HTERT RPE-1 (cell line): Measurements from ENCODE around the gene ZNF688.
"Not testable (repeated sequence)": the region's sequence is repeated elsewhere in the genome, so short reads cannot be mapped to it uniquely, and the experiment has no call there.

Source experiments
- in situ Hi-C: fragments of 300-500 bp; cut with MboI; formaldehyde crosslinking; loops from 4 replicates; pipeline ENCODE4 v1.14.3; 2020; ENCODE audit warnings: low sequenced_read_pairs

ZNF688 gene

DNA sequence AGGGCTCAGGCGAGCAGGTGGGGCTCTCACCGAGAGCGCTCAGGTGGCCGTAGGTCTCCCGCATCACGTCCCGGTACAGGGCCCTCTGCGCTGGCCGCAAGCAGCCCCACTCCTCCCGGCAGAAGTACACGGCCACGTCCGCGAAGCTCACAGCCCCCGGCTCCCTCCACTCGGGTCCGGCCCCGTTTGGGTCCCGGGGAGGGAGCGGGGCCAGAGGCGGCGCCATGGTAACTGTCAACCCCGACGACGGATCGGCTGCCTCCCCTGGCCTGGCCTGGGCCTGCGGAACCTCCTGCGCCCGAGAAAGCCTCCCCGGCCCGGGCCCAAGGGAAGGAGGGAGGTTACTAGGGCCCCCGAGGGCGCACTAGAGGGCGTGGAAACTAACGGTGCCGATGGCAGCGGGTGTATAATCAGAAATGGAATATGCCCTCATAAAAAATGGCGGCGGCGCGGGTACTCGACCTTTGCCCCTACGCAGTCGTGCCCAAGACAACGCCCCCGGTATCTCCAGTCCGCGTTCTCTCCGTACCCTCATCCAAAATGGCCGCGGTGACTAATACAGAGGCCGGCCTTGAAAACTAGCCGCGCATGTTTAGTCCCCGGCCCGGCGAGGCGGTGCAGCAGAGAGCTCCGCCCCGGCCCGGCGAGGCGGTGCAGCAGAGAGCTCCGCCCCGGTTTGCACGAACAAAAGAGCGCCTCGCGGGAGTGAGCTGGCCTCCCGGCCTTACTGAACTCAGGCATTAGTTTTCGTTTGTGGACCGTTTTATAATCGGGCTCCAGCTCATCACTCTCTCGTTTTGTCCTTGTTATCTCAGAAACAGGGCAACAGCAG is 13.3 kb downstream of the ZNF688 start, which contains the start of gene ZNF764:
Gene ZNF764 (minus strand): TSS at position 418 of the 832 bp plus-strand sequence. CDS start 192 bp downstream, at position 226.
- in situ Hi-C loops = no loop called here

DNA sequence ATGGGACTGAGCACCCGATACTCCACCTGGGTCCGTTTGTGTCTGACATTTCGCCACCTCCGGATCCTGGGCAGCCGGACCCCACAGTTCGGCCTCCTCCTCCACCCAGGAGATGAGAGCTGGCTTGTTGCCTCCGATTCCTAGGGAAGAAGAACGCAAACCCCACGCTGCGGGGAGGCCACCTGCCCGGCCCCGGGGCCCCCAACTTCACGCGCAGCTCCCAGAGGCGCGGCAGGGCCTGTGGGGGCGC is 13.9 kb downstream of the ZNF688 start:
- in situ Hi-C loops = no loop called here

DNA sequence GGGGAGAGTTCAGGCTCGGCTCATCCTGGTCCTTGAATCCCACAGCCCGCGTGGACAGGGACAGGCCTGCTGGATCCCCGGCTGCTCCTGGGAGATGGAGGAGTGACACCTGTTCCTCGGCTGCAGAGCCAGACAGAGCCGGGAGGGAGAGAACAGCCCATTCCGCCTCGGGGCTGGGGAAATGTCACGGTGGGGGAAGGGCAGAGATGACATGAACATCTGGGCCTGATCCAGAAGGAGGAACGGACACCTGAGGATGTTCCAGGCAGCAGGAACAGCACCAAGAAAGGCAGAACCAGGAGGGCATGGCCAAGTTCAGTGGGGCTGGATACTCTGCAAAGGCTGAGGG is 15.4 kb downstream of the ZNF688 start:
- in situ Hi-C loops = no loop called here

DNA sequence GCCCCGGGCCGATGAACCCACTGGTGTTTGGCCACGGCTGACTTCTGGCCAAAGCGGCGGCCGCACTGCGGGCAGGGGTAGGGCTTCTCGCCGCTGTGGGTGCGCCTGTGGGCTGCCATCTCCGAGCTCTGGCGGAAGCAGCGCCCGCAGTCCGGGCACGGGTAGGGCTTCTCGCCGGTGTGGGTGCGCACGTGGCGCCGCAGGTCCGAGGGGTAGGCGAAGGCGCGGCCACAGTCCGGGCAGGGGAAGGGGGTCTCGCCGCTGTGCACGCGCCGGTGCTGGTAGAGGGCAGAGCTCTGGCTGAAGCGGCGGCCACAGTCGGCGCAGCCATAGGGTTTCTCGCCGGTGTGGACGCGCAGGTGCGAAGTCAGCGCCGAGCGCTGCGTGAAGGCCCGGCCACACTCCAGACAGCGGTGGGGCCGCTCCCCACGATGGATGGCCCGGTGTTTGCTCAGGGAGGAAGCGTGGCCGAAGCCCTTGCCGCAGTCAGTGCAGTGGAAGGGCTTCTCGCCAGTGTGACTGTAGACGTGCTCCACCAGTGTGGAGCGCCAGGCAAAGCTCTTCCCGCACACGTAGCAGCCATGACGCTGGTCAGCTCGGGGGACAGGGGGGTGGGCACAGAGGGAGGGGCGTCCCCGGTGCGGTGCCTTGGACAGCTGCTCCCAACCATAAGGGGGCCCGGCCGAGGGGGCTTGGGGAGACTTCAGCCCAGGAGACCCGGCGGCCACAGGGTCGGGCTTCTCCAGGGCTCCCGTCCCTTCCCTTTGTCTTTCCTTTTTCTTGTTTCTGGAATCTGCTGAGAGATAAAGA is 16.0 kb downstream of the ZNF688 start:
- in situ Hi-C loops = no loop called here

DNA sequence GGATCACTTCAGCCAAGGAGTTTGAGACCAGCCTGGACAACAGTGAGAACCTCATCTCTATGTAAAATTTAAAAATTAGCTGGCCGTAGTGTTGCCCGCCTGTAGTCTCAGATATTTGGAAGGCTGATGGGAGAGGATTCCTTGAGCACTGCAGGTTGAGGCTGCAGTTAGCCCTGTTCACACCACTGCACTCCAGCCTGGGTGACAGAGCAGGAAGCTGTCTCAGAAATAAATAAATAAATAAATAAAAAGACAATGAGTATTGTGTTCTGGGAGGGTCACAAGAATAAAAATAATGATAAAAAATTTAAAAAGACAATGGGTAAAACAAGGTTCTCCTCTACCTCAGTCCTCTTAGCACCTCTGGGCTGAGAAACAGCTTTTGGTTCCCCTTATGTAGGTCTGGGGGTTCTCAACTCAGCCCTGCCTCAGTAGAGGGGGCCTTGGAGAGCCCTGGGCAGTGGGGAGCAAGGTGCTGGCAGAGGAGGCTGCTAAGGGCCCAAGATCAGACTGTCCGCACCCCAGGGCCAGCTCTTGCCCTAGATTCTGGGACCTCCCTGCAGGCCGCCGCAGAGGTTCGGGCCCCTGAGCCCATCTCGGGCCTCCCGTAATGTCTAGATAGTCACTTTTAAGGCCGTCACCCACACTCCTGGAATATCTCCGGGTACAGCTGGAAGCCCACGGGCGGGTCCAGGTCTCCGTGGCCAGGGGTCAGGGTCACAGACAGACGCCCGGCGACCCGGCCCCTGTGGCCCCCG is 16.8 kb downstream of the ZNF688 start:
- in situ Hi-C loops = no loop called here

DNA sequence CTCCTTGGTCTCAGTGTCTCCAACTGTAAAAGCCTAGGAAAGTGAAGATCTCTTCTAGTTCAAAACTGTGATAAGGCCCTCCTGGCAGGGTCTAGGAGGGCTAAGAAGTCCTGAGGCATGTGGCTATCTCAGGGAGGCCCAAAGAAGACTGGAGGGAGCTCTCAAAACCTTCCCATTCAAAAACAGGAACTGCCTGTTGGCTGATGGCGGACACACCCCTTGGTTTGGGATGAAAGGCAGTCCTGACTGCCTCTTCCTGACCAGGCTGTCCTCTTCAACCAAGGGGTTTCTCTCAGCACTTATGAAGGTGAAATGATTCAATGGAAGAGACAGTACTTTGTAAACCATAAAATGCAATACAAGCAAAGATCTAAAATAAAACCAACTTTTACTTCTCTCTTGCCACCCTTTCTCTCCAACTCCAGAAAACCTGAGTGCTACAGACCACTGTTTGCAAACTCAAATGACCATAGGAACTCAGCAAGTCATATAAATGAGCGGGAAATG is 18.1 kb downstream of the ZNF688 start:
- in situ Hi-C loops = no loop called here

DNA sequence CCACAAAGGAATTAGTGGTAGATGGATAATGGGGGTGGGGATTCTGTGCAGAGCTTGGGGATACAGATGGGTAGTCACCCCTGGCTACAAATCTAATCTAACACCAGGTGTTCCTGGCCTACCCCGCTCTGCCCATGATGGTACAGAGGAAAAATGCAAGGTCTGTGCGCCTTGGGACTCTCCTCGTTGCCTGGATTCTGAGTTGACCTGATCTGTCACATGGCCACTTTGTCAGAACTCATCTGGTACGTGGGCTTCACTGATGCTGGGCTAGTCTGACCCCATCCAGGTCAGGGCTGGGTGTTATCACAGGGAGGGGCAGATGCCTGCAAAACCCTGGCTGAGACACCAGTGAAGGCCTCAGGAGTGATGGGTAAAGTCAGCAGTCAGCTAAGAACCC is 18.6 kb downstream of the ZNF688 start:
- in situ Hi-C loops = no loop called here

DNA sequence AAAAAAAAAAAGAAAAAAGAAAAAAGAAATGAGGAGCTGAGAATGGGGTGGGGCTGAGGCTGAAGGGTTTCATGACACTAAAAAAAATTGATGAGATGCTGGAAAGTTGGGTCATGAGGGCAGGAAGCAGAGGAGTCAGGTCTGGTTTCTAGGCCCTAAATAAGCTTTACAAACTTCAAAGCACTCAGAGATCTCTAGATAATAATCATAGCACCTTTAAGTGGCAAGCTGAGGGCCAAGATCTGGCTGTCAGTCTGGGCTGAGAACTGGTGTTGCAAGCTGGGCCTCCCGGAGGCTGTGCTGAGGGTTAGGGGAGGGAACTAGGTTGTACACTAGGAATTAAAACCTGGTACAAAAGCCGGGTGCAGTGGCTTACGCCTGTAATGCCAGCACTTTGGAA is 19.7 kb downstream of the ZNF688 start:
- in situ Hi-C loops = no loop called here

DNA sequence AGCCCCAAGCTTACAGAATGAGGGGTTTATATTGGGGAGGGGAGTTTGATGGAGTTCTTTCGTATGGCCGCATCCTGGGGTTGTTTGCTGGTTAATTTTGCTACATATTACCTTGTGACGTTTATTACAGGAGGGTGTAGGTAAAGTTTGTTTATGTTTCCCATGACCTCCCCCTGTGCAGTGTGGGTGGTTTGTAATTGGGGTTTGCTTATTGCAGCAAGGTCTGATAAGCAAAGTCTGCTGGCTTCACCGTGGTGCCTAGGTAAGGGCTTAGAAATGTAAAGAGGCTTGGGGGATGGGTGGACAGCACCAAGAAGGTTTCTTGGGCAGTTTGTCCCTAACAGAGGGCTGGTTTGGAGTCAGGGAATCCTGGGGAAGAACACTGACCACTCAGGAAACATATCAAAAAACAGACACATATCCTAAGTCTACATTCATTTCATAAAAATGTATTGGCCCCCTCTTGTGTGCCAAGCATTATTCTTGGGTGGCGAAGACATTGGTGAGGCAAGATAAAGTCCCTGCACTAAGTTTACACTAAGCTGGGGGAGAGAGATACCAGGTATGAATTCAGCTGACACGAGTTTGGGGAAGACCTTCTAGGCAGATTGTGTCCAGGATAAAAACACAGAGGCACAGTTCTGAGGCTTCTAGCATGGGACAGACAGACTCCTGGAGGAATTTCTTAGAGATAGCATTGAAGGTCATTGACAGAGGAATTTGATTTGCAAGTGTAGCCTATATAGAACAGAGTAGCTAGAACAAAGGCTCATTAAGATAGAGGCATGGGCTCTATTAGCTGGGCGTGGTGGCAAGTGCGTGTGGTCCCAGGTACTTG is 22.9 kb downstream of the ZNF688 start:
- in situ Hi-C loops = no loop called here

DNA sequence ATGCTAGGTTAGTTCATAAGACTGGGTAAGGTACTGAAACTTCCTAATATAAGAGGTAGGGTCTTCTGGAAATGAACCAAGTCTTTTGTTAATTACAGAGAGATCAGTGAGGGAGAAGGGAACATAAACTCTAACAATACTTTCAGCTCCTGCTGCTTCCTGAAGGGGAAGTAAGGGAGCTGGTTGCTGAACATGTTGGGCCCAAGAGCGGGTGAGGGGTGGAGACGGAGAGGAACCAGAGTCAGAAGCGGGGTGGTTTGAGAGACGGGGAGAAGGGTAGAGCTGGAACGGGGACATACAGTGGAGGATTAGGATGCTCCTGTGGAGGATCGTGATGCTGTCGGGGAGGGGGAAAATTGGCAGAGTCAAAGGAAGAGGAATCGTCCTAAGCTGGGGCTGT is 25.4 kb downstream of the ZNF688 start:
- in situ Hi-C loops = no loop called here

DNA sequence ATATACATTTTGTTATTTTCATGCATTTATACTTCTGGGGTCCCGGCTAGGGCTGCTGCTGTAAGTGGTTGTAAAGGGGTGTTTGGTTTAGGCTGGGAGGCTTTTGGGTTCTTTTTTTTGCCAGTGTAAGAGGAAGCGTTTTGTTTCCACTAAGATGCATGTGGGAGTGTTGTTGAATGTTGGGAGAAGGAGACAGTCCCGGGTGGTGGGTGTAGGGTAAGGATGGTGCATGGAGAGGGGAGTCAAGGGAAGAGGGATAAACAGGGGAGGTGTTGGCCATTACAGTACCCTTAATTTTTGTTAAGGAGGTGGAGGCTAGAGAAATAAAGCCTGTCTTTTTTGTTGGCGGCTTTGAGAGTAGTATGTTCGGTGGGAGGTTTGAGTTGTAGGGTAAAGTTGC is 28.4 kb downstream of the ZNF688 start:
- in situ Hi-C loops = no loop called here

DNA sequence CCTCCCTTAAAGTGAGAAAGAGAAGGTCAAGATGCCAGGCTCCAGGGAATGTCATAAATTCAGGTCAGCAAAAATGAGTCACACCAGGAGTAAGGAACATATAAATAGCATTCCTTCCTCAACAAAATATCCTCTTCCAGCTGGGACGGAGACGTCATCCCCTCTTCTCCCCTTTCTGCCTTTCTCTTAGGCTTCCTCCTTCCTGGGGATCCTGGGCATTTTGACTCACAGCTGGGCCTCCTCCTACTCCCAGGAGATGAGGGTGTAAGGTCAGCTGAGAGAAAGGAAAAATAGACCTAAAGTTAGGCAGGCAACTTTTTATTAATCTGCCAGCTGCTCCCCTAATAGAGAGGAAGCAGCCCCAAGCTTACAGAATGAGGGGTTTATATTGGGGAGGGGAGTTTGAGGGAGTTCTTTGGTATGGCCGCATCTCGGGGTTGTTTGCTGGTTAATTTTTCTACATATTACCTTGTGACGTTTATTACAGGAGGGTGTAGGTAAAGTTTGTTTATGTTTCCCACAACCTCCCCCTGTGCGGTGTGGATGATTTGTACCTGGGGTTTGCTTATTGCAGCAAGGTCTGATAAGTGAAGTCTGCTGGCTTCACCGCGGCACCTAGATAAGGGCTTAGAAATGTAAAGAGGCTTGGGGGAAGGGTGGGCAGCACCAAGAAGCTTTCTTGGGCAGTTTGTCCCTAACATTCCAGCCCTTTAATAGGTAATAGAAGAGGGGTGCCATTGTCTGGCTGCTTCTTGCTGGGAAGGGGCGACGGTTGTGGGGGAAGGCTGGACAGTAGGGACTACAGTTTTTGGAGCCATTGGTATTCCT is 29.8 kb downstream of the ZNF688 start:
- in situ Hi-C loops = no loop called here

DNA sequence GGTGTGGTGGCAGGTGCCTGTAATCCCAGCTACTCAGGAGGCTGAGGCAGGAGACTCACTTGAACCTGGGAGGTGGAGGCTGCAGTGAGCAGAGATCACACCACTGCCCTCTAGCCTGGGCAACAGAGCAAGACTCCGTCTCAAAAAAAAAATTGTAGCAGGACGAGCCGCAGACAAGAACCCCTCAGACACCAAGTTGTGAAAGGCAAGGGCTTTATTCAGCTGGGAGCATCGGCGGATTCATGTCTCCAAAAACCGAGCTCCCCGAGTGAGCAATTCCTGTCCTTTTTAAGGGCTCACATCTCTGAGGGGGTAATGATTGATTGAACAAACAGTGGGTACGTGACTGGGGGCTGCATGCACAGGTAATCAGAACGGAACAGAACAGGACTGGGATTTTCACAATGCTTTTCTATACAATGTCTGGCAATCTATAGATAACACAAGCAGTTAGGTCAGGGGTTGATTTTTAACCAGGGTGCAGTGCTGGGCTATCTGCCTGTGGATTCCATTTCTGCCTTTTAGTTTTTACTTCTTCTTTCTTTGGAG is 30.5 kb downstream of the ZNF688 start:
- in situ Hi-C loops = not testable (repeated sequence)

DNA sequence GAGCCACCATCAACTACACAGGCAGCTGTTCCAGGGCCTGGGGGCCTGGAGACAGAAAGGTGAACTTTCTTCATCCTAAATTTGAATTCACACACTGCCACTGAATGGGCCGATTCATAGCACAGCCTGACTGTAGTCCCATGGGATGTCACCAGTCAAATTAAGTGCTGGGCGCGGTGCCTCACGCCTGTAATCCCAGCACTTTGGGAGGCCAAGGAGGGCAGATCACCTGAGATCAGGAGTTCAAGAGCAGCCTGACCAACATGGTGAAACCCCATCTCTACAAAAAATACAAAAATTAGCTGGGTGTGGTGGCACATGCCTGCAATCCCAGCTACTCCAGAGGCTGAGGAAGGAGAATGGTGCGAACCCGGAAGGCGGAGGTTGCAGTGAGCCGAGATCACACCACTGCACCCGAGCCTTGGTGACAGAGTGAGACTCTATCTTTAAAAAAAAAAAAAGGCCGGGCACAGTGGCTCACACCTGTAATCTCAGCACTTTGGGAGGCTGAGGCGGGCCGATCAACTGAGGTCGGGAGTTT is 31.5 kb downstream of the ZNF688 start:
- in situ Hi-C loops = not testable (repeated sequence)

DNA sequence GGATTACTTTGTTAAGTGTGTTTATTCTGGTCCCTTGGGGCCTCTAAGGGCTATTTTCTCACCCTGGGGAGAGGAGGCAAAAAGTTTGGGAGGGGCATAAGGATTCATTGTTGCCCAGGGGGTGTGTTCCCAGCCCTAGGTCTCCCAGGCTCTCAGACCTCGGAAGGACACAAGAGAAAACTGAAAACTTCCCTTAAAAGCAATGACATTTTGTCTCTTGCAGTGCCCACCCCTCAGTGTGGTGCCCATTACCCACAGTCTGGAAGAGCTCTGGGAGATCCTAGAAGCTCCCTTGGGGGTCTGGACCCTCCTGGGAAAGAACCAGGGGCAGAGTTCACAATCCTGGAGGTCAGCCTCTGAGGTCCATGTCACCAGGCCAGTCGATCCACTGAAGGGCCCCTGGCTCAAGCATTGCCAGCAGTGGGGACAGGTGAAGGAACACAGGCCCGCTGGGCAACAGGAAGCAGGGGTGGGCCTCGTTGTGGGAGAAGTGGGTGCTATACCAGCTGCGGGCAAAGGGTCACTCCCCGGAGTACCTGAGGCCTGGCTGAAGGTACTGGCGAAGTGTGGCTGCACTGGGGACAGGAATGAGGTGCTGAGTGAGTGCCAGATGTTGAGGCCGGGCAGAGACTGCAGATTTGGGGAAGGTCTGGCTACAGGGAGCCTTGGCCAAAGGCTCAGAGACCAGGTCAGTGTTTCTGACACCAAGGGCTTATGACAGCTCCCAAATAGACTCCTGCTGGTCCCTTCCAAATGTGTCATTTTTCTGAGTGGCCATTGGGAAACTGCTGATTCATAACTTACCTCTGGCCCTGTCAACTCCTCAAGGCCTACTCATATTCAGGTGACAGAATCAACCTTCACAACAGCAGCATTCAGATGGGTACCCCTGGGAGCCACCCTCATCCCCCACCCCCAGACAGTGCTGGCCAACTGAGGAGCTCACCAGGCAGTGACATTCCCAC is 32.2 kb downstream of the ZNF688 start:
- in situ Hi-C loops = no loop called here

DNA sequence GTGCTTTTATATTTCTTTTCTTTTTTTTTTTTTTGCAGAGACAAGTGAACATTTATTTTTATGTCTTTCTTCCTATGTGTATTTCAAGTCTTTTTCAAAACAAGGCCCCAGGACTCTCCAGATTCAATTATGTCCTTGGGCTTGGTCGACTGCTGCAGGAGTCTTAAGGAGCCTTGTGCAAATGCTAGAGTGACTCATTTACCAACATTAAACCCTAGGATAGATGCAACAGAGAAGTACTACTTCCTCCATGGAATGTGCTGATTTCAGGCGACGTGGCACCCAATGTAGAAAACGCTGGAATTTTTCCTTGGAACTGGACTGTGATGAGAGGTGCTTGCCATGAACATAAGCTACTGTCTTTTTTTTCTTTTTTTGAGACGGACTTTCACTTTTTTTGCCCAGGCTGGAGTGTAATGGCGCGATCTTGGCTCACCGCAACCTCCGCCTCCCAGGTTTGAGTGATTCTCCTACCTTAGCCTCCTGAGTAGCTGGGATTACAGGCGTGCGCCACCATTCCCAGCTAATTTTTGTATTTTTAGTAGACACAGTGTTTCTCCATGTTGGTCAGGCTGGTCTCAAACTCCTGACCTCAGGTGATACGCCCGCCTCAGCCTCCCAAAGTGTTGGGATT is 35.0 kb downstream of the ZNF688 start:
- in situ Hi-C loops = not testable (repeated sequence)

DNA sequence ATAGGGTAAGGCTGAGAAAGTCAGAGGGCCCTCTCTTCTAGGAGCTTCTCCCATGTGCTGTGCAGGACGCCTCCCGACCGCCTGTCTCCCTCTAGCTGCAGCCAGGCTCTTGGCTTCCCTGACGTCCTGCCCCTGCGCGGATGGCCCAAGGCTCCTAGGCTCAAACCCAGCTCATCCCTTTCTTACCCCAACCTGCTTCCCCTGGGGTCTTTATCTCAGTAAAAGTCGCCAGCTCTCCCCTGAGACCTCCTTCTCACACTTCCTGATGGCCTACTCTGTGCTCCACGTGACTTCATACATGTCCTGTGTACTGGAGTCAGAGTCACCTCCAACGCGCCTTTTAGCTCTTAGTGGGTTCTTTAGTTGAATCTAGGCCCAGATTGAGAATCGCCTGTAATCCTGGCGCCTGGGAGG is 35.7 kb downstream of the ZNF688 start:
- in situ Hi-C loops = no loop called here
